Hematopoietic multipotent progenitor cell treated with erythropoietin and hydrocortisone succinate and interleukin-3 and kit ligand, for 6 days (in vitro differentiated cells): ENCODE measurements around the gene GGT6.
"Not testable (repeated sequence)": the region's sequence is repeated elsewhere in the genome, so short reads cannot be mapped to it uniquely, and the experiment has no call there.

Experiments
- DNase-seq: peaks from one replicate; pipeline ENCODE4 v3.0.0-alpha.2; 2015

Gene GGT6, protein sequence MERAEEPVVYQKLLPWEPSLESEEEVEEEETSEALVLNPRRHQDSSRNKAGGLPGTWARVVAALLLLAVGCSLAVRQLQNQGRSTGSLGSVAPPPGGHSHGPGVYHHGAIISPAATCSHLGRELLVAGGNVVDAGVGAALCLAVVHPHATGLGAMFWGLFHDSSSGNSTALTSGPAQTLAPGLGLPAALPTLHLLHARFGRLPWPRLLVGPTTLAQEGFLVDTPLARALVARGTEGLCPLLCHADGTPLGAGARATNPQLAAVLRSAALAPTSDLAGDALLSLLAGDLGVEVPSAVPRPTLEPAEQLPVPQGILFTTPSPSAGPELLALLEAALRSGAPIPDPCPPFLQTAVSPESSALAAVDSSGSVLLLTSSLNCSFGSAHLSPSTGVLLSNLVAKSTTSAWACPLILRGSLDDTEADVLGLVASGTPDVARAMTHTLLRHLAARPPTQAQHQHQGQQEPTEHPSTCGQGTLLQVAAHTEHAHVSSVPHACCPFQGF

DNA sequence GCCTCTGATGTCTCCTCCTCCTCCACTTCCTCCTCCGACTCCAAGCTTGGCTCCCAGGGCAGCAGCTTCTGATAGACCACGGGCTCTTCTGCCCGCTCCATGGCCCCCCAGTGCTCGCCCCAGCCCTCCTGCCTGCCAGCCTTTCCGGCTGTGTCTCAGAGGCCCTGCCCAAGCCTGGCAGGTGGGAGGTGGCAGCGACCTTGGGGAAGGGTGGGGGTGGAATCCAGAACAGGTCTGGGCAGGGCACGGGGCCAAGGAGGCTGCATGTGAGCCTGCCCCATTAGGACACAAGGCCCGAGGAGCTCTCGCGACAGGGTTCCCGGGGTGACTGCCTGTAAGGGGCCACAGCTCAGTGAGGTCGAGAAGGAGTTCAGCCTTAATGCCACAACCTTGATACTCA is at the start of gene GGT6:
TSS of gene GGT6 (minus strand) at position 157 of the 400 bp plus-strand sequence. CDS start at position 101, 56 bp downstream.
- no peak for DNase-seq

DNA sequence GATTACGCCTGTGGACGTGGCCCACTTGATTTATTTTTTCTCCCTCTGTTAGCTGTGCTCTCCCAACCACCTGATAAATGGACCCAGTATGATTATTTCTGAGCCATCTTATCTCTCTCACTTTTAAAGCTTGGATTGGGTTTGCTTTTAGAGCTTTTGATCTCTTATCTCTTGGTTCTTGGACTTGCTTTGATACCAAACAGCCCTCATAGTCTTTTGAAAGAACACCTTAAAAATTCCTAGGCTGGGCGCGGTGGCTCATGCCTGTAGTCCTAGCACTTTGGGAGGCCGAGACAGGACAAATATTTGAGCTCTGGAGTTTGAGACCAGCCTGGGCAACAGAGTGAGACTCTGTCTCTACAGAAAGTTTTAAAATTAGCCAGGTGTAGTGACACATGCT is 49.8 kb upstream of the GGT6 start:
- DNase-seq = no peak

DNA sequence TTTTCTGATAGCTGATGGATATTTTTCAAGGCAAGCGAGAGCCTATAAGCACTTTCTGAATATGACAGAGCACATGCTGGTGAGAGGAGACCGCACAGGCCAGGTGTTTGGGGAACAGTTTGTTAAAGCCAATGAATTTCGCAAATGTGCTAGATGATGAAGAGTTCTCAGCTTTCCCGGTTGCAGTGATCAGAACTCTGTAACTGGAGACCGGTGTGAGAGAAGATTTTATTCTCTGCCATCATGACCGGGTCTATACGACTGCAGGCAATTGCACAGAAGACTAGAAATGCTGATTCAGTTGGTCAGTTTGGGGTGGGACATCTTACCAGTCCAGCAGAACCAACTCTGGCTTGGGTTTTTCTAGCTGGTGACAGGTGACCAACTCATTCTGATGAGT is 49.4 kb upstream of the GGT6 start:
- no peak for DNase-seq

DNA sequence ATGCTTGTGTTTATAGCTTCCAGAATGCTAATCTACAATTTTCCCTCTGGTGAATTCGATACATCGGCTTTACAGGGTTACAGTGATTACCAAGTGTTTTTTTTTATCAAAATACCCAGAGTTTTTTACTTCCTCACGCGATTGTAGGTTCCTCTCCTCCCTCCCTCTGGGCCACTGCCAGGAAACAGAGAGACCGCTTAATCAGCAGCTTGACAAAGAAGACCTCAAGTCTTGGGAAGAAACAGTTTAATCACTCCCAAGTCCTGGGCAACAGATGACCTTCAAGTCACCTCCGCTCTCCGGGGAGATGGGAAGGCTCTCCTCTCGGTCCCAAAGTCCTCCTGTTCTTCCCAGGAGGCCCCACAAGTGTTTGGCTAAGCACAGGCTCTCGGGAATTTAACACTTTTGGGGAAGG is 47.4 kb upstream of the GGT6 start:
- peak; percentile 94 for DNase-seq

DNA sequence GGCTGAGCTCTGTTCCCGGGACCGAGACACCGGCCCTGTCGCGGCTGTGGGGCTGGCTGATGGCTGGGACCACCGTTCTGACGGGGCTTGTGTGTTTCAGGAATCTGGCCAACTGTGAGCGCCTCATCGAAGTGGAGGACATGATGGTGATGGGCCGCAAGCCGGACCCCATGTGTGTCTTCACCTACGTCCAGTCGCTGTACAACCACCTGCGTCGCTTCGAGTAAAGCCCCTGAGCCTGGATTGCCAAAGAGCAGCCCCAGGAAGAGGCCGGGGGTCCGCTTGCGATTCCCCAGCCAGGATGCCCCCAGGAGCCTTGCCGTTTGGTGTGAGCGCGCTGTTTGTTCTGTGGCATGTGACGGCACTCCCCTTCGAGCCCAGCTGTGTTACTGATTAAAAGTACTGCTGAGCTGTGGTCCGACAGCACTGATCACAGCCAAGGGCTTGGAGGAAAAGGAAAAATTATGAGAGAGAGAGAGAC is 46.9 kb upstream of the GGT6 start:
- DNase-seq = no peak

DNA sequence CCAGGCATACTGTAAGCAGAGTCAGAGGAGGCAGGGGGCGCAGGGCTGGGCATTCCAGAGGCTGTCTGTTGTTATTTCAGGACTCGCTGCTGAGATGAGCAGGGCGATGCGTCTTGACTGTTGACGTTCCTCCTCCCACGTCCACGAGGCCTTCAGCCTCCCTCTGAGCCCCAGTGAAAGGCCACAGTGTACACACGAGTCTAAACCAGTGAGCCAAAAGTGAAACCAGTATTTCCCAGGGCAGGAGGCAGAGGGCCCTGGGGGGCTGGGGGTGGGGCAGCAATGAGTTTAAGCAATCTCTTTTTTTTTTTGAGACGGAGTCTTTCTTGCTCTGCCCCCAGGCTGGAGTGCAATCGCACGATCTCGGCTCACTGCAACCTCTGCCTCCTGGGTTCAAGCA is 45.4 kb upstream of the GGT6 start:
- DNase-seq = no peak

DNA sequence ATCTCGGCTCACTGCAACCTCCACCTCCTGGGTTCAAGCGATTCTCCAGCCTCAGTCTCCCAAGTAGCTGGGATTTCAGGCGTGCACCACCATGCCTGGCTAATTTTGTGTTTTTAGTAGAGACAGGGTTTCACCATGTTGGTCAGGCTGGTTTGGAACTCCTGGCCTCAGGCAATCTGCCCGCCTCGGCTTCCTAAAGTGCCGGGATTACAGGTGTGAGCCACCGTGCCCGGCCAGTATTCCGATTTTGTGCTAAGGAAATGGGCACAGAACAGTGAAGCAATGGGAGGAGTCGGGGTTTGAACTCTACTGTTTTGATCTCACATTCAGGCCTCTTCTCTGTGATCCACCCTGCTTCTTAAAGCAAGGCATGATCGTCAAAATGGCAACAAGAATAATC is 44.4 kb upstream of the GGT6 start:
- DNase-seq = not testable (repeated sequence)

DNA sequence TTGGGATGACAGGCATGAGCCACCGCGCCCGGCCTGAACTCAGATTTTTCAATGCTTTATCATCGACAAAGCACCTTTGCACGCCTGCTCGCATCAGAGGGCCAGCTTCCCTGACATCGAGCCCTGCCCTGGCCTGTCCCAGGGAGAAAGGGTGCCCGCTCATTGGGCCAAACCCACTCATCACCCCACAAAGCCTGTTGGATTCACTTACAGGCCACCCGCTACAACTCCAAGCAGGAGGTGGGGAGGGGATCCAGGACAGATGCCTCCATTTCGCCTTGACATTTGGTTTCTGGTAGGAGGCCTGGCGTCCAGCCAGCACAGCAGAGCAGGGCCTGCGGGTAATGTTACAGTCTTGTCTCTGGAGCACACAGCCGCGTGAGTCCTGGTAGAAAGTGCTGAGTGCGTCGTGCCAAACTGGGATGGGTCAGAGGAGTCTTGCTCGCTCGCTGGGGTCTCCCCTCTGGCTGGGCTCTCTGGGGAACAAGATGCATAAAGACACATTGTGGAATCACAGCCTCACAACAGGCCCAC is 43.8 kb upstream of the GGT6 start:
- DNase-seq = no peak

DNA sequence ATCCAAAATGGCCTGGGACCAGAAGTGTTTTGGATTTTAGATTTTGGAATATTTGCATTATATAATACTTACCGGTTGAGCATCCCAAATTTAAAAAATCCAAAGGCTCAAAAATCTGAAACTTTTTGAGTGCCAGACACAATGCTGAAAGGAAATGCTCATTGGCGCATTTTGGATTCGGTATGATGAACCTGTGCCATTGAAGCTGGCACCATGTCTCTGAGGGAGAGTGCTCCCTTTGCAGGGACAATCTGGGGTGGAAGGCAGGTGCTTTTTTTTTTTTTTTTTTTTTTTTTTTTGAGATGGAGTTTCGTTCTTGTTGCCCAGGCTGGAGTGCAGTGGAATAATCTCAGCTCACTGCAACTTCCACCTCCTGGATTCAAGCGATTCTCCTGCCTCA is 41.7 kb upstream of the GGT6 start:
- DNase-seq = no peak

DNA sequence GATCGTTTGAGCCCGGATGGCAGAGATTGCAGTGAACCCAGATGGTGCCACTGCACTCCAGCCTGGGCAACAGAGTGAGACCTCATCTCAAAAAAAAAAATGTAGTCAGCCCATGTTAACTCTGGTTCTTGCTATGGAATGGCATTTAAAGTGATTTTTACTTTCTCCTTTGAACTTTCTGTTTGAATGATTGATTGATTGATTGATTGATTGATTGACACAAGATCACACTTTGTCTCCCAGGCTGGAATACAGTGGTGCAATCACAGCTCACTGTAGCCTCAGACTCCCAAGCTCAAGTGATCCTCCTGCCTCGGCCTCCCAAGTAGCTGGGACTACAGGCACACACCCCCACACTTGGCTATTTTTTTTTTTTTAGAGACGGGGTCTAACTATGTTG is 40.9 kb upstream of the GGT6 start:
- DNase-seq = no peak

DNA sequence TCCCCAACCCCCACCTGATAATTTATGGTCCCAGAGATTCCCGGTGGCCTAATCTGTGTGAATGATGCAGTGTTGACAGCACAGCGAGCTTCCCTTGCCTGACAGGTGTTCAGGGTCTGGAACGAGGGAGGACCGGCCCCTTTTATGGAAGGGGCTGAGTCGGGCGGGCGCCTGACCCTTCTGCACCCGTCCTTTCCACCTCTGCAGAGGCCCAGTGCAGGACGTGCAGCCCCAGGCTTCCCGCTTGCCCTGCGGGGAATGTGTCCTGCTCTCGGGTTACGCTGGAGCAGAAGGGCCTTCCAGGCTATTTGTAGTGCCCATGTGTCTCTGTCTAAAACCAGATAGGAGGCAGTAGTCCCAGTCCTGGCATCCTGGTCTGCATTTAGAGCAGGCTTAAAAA is 40.2 kb upstream of the GGT6 start:
- DNase-seq = no peak

DNA sequence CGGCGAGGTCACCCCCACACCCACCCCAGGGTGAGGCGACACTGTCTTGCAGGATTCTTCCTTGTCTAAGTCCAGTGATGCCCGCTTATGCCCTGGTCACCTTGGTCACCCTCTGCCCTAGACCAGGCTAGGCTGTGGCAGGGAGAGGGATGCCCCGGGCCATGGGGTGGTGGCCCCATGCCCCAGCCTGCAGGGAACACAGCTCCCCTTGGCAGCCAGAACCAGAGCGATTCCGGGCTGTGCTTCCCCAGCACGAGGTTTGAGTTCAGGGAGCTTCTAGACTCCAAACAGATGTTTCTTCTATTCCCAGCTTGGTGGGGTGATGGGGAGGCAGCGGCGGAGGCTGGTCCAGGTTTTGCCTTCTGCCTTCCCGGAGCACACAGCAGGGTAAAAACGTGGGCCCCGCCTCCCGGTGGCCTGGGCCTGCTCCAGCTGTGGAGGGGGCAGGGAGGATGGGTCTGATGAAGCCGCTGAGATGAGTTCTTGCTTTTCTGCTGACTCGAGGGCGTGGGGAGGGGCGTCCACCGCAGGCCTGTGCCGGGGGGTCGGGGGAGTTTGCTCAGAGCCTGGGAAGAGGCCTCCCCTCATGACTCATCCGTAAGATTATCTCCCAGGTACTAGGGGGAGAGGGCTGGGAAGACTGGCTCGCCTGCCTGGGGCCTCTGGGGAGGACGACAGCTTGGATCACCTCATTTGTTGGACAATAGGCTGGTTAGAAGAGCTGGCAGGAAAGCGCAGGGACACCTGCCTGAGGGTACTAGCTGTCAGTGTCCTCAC is 39.3 kb upstream of the GGT6 start:
- DNase-seq = no peak

DNA sequence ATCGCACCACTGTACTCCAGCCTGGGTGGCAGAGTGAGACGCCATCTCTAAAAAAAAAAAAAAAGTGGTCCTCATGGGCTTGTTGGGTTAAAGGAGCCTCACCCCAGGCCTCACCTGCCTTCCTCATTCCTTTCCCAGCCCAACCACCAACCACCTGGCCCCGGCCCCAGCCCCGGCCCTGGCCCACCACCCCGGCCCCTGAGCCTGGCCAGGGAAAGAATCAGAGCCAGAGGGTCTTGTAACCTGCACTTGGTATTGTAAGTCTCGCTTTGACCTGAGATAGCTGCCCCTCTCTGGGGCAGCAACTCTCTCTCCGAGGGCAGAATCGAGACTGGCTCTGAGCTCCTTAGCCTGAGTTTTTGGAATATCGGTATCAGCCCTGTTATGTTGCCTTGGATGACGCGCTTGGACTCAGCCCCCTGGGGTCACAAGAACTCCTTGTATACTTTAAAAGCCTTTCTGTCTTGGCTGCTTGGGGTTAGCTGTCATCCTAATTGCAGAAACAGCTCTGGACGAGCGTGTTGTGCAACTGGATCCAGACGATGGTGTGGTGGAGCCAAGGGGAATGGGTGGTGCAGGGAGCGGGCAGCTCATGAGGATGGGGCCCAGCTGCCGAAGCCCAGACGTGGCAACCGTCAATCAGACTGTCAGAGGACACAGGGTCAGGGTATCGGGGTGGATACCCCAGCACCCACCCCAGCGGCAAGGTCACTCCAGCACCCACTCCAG is 38.6 kb upstream of the GGT6 start:
- no peak for DNase-seq

DNA sequence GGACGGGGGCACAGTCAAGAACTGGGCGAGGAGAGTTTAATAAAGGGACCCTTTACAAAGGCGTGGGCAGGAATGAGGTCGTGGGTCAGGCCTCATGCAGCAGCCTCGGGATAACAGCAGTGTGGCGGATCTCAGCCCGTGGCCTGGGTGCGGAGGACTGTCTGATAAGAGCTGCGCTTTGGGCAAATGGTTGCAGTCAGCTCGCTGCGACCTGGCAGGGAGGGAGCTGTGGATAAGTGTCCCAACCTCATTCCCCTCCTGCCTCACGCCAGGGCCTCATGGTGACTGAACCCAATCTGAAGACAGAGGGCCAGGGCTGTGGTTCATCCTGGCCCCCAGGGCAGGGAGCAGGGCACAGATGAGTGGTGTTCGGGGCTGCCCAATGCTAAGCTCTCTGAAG is 37.6 kb upstream of the GGT6 start:
- DNase-seq = no peak

DNA sequence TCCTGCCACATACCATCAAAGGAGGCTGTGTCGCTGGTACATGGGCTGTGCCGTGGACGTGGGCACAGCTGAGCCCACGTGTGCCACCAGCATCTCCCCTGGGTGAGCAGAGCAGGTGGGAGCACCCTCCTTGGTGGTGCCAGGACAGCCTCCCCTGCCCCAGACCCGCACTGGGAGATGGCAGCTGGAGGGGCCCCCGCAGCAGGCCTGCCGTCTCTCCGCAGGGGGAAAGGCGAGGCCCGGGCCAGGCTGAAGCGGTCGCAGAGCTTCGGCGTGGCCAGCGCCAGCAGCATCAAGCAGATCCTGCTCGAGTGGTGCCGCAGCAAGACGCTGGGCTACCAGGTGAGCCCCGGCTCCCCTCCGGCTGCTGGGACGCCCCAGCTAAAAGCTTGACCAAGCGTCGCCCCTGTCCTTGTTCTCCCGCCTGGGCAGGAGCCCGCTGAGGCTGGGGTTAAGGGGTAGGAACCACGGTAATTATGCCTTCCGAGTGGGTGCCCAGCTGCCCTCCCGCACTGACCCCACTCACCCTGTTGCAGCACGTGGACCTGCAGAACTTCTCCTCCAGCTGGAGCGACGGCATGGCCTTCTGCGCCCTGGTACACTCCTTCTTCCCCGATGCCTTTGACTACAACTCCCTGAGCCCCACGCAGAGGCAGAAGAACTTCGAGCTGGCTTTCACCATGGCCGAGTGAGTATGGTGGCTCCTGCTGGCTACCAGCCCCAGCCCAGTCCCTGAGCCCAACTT is 36.4 kb upstream of the GGT6 start:
- DNase-seq = no peak

DNA sequence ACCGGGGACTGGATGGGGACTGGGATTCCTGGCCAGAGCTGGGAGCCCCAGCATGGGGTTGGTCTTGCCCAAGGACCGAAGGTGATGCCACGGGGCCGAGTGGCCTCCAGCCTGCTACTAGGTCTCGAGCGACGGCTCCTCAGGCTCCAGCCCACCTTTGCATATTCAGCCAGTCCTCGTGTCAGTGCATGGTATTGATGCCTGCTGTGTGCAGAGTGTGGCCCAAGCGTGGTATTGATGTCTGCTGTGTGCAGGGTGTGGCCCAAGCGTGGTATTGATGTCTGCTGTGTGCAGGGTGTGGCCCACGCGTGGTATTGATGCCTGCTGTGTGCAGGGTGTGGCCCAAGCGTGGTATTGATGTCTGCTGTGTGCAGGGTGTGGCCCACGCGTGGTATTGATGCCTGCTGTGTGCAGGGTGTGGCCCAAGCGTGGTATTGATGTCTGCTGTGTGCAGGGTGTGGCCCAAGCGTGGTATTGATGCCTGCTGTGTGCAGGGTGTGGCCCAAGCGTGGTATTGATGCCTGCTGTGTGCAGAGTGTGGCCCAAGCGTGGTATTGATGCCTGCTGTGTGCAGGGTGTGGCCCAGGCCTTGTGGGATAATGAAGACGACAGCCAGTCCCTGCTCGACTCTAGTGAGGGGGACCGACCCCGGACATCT is 35.4 kb upstream of the GGT6 start:
- not testable (repeated sequence) for DNase-seq

DNA sequence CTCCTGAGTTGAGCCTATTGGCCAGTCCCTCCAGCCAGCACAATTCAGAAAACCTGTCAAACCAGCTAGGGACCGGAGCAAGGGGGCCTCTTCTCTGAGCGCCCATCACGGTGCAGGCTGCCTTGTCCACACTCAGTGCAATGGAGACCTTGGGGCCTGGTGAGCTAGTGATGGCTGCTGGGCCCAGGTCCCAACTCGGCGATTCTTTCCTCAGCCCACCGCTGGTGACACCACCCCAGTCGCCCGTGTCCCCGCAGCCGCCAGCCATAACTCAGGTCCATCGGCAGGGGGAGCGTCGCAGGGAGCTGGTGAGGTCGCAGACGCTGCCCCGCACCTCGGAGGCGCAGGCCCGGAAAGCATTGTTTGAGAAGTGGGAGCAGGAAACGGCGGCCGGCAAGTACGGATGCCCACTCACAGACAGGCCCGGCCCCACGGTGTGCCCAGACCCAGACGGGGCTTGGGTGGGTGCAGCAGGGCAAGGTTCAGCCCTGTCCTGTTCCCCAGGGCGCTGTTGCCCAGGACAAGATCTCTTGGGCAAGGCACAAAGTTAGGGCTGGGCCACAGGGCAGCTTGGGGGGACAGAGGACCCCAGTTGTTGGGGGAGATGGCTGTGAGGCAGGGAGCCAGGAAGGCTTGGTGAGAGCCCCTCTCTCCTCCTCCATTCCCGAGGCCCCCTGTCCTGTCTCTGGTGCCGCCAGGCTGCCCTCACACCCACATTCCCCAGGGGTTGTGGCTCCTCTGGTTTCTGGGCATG is 34.7 kb upstream of the GGT6 start:
- peak; percentile 86 for DNase-seq

DNA sequence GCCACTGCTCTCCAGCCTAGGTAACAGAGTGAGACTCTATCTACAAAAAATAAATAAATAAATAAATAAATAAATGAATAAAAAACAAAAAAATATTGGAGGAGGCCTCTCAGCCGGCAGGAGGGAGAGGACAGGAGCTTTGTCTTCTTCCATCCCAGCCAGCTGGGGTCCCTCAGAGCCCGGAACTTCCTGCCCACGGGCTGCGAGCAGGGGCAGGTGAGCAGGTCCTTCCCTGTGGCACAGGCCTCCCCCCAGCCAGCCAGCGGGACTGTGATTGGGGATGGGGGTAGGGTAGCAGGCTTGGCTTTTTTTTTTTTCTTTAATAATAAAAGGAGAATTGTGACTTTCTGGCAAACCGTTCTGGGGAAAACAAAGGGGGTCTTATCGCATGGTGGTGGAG is 34.0 kb upstream of the GGT6 start:
- no peak for DNase-seq

DNA sequence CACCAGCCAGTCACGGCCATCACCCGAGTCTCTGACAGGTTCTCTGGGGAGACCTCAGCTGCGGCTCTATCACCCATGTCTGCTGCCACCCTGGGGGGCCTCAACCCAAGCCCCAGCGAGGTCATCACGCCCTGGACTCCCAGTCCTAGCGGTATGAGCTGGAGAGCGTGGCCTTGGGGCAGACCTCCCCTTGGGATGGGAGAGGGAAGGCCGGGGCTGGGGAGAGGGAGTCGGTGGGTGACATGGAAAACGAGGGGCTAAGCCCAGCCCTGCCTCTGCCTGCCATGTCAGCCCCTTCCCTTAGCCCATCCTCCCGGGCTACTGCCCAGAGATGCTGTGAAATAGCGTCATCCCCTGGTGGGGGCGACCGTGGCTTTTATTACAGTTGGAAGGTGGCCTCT is 32.6 kb upstream of the GGT6 start:
- DNase-seq = no peak

DNA sequence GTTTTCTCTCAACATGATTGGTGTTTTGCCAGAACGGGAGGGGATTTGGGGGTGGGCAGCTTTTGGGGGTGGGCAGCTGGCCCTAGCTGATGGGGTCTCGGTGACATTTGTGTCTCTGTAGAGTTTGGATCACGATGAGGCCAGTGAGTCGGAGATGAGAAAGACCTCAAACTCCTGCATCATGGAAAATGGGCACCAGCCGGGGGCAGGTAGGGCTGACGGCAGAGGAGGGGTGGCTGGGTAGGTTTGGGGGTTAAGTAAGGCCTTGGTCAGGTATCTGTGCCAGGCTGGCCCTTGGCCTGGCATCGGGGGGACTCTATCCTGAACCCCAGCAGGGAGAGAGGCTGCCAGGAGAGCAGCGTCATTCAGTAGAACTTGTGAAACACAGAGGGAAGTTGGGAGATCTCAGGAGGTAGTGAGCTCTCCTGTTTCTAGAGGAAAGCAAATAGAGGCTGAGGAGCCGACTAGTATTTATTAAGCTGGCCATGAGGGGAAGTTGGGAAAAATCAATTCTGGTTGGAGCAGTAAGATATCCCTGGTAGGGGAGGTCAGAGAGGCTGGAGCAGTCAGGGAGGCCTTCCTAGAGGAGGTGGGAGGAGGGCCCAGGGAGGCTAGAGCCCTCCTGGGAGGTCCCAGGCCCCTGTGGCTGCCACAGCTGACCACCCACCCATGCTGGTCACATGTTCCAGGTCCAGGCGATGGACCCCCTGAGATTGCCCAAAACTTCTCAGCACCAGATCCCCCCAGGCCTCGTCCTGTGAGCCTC is 32.0 kb upstream of the GGT6 start:
- no peak for DNase-seq
